Measurements from ENCODE around the gene LIPC.

DNA sequence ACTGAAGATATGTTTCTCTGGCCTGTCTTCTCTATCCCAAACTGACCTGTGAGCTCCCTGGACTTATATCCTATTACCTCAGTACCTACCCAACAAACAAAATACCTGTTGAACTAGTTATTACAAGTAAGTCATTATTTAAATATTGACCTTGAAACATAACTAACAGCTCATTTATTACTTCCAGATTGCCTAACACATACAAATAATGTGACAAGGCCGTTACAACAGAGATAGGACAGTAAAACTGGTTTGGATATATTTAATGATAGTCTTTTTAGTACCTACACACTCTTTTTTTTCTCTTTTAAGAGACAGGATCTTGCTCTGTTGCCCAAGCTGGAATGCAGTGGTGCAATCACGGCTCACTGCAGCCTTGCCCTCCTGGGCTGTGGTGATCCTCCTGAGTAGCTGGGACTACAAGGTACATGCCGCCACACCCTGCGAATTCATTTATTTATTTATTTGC lies 172.7 kb downstream of the LIPC start:
- TF ChIP-seq, protein P1, sequence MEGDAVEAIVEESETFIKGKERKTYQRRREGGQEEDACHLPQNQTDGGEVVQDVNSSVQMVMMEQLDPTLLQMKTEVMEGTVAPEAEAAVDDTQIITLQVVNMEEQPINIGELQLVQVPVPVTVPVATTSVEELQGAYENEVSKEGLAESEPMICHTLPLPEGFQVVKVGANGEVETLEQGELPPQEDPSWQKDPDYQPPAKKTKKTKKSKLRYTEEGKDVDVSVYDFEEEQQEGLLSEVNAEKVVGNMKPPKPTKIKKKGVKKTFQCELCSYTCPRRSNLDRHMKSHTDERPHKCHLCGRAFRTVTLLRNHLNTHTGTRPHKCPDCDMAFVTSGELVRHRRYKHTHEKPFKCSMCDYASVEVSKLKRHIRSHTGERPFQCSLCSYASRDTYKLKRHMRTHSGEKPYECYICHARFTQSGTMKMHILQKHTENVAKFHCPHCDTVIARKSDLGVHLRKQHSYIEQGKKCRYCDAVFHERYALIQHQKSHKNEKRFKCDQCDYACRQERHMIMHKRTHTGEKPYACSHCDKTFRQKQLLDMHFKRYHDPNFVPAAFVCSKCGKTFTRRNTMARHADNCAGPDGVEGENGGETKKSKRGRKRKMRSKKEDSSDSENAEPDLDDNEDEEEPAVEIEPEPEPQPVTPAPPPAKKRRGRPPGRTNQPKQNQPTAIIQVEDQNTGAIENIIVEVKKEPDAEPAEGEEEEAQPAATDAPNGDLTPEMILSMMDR (conservative IDR thresholded peaks at IDR 0.05 in 1 of 2, IDR thresholded peaks at IDR 0.05 in 1 of 2; ENCODE audit: low read depth in 1 of 2, low read length in 2 of 2): no peak
- TF ChIP-seq EZH2 (IDR thresholded peaks at IDR 0.05; ENCODE audit: low read length, missing control alignments): no peak
